ENCODE measurements around the gene TBC1D4.

GRCh38 chr13:75366380-75367280 is 115.3 kb downstream of the TBC1D4 start:
- no peak for TF ChIP-seq CTCF (IDR thresholded peaks at IDR 0.05)
- no peak for TF ChIP-seq POLR2A (IDR thresholded peaks at IDR 0.05)
